CD4-positive, alpha-beta T cell treated with Interleukin-4 for 1 hour (primary cell): ENCODE data around the gene ARMH3.
"Not testable (repeated sequence)": the region's sequence is repeated elsewhere in the genome, so short reads cannot be mapped to it uniquely, and the experiment has no call there.

Experiments used
- DNase-seq, 2 donors: peaks; one replicate each; pipeline ENCODE4 v3.0.0-alpha.2; 2020 to 2022

The ARMH3 gene

GRCh38 chr10:102045292-102045691 is 10.7 kb downstream of the ARMH3 start:
- DNase-seq = no peak

DNA sequence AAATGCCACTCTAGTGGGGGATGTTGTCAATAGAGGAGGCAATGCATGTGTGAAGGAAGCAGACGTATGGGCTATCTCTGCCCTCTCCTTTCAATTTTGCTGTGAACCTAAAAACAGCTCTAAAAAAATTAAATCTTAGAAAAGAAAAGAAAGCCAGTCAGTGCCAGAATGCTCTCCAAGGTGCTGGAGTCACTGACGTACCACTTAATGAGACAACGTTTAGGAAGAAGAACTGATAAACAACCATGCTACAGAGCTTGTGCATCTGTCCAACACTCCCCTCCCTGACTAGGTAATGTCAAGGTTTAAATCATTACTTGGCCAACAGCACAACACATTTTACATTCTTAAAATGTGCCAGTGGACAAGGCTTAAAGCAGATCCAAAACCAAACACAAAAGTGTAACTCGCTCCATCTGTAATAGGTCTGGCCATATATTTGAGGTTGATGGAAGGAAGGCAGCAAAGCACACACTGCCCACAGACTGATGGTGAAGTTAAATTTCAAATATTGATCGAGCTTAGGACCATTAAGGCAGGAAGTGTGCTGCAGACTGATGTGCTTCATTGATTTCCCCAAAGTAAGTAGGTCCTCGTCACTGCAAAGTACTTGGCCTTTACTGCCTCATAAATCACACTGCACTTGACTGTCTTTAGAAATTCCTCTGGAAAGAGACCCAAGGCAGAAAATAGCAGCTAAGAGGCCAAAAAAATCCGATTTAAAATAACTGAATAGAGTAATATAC is 15.5 kb downstream of the ARMH3 start:
- DNase-seq = no peak

- DNase-seq = no peak
Observed at GRCh38 chr10:102038410-102038809, 17.6 kb downstream of the ARMH3 start.

GRCh38 chr10:102035807-102036206 is 20.2 kb downstream of the ARMH3 start:
- not testable (repeated sequence) for DNase-seq

- DNase-seq = no peak
Observed at GRCh38 chr10:102033787-102034186, 22.2 kb downstream of the ARMH3 start.

DNA sequence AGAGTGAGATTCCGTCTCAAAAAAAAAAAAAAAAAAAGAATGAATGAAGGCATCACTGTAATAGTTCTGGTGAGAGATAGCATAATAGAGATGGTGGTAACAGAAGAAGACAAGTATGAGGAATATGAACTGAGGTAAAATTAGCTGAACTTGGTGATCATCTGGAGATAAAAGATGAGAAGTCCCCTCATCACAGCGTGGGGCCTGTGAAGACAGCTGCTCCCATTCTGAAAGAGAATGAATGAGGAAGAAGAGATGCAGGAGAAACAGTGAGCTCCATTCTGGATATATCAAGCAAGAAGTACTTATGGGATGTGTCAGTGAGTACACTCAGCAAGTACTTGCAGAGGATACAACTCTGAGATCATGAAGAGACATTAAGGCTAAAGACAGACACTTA is 28.7 kb downstream of the ARMH3 start:
- DNase-seq = no peak

DNA sequence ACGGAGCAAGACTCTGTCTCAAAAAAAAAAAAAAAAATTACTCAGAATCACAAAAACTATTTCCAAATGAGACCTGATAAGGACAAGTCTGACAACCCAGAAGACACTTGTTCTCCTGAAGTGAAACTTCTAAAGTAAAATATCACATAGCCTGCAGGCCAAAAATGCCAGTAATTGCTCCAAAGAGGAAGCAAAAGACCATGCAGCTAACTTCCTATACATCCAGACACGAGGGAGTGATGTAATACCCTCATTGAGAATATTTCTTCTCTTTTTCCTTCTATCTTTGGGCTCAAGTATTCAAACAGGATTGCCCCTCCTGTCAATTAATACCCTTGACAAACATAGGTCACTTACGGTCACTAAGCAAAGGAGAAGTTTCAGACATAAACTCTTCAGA is 31.2 kb downstream of the ARMH3 start:
- no peak for DNase-seq

- DNase-seq = no peak
Observed at GRCh38 chr10:102020938-102021337, 35.0 kb downstream of the ARMH3 start.

GRCh38 chr10:102017295-102017694 is 38.7 kb downstream of the ARMH3 start:
- DNase-seq = no peak

GRCh38 chr10:102016416-102016815 is 39.6 kb downstream of the ARMH3 start:
- no peak for DNase-seq

- DNase-seq = no peak
Observed at GRCh38 chr10:102010961-102011360, 45.0 kb downstream of the ARMH3 start.

DNA sequence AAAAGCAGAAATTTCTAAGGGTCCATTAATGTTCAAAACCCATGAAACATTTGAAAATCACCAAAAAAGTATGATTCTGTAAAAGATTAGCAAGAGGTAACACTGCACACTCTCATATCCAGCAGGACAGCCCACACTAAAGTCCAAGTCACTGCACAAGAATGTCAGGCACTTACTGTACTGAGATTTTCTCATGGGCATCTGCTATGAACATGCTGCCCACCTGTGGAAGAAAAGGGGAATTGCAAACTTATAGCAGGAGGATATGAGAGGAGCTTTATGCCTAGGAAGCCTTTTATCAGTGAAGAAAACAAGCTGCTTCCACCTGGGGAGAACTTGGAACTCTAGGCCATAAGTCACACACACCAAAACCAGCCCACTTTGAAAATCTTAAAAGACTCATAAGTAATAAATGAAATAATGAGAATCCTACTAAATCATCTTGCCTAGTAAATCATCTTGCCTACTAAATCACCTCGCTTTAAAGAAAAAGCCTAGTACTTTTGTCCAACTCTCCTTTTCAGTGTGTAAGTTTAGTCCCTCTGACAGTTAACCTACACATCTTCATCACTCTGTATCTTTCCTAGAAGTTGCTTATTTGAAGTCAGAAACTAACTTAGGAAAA is 46.1 kb downstream of the ARMH3 start:
- DNase-seq = peak; percentile 61 to 70

GRCh38 chr10:102007796-102008195 is 48.2 kb downstream of the ARMH3 start:
- DNase-seq = no peak

DNA sequence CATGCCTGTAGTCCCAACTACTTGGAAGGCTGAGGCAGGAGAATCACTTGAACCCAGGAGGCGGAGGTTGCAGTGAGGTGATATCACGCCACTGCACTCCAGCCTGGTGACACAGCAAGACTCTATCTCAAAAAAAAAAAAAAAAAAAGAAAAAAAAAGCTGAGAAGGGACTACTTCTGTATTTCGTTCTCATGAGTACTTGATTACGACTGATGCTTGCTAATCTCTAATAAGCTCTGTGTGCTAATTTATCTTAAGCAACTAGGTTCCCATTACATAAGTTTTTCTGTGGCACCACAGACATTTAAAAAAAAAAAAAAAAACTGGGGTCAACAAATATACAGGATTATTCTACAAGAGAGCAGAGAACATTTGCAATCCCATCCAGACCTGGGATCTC is 48.9 kb downstream of the ARMH3 start:
- DNase-seq = not testable (repeated sequence)

GRCh38 chr10:102004376-102004775 is 51.6 kb downstream of the ARMH3 start:
- DNase-seq = no peak

DNA sequence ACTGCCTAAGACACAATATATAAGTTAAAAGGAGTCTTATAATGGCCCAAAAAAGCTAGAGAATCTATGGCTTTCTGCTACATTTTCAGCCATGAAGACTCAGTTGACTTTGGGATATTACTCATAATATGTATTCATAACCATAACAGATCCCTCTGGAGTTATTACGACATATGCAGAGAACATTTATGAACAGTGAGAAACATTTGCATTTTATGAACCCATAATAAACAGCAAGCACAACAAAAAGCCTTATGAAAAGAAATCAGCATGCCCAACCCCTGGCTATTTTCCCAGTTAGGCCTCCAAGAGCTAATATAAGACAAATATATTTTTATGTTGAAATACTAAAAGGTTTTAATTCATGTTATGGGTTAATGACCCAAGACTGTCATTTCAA is 52.4 kb downstream of the ARMH3 start:
- DNase-seq = no peak

DNA sequence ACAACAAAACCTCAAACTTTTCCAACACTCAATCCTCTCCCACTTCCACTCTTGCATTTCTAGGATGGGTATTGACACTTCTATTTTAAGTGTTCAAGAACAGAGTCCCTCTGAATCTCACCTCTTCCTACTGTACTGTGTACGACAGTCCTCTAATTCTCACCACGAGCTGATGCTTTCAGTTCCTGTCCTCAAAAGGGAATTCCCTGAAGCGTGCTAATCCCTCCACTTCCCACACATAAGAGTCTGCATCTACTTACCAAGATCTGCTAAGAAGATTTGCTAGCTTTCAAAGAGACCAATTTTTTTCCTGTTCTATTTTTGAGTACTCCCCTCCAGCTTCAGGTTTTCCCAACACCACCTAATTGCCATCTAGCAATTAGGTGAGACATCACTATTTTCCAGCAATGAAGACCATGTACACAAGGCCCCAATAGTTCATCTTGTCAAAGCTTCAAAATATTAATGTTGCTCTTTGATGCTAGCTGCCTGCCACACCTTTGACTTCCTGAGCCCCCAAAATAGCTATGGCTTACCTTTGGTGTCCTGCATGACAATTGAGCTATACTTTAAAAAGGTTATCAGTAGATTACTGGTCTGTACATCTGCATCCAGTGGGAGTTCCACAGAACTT is 54.4 kb downstream of the ARMH3 start:
- DNase-seq = peak; percentile 7 to 33

DNA sequence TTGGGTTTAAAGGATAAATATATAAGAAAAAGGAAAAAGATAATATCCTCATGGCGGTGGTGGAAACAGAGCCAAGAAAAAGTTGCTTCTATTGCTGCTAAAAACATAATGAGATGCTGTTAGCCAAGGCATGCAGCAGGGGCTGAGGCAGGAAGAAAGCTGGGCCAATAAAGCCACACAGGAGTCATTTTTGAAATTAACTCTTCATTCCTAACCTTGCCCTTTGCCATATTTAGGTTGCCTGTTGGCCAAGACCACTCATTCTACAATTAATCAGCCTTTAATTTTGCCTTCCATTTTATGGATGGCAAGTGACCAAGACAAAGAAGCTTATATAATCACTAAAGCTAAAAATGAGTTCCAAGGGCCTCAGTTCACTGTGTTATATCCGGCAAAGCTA is 58.2 kb downstream of the ARMH3 start:
- DNase-seq = no peak

DNA sequence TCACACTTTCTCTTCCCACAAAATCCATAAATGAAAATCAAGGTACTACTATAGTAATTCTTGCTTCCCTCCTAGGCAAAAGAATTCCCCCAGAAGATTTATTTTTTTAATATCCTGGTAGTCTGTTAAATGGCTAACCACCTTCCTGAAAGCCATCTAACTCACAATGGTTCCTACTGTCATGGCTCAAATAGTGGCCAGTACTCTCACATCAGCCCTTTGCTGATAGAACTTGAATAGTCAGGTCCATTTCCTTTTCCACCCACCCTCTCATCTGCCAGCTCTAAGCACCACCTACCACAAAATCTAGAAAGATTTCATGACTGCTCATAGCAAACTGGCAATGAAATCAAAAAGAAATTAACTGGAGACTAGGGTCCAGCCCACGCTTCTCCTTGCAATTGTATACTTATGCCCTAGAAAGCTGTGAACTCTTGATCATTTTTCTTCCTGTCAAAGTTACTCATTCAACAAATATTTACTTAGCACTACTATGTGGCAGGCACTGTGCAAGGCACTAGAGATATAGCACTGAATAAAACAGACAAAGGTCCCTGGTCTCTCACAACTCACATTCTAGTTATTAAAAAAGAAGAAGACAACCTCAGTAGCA is 60.4 kb downstream of the ARMH3 start:
- DNase-seq = no peak

GRCh38 chr10:101993651-101994200 is 62.2 kb downstream of the ARMH3 start:
- no peak for DNase-seq

GRCh38 chr10:101993221-101993620 is 62.8 kb downstream of the ARMH3 start:
- DNase-seq = no peak

- DNase-seq = no peak
Observed at GRCh38 chr10:101987136-101987535, 68.8 kb downstream of the ARMH3 start.

DNA sequence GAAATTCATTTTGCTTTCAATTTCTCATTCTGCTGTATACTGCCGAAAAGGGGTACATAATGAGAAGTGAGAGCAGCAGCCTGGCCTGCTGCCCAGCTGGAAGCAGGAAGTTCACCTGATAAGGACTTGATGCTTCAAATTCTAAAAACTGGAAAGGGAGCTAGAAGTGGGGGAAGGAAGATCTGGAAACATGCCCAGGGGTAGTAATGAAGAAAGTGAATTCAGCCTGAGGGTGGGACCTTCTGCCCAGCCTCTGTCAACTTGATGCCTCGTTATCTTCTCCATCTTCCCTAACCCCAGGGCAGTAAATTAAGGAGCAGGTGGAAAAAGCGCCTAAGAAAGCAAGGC is 69.4 kb downstream of the ARMH3 start:
- peak in 1 of 2 donors; percentile 14 for DNase-seq

DNA sequence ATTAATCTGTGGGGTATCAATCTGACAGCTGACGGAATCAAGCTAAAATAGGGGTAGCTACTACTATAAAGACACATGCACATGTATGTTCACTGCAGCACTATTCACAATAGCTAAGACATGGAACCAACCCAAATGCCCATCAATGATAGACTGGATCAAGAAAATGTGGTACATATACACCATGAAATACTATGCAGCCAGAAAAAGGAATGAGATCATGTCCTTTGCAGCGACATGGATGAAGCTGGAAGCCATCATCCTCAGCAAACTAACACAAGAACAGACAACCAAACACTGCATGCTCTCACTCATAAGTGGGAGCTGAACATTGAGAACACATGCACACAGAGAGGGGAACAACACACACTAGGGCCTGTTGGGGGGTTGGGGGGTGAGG is 75.3 kb downstream of the ARMH3 start:
- not testable (repeated sequence) for DNase-seq
